DOHH2 (cell line): ENCODE results near the gene FOSL2.

Experiments used
- H3F3A ChIP-seq: fragments of 200-600 bp; sonication (generic), shearing (Covaris generic); 2 replicates; pipeline ENCODE4 v1.6.0; 2016; ENCODE audit warnings: antibody characterized with exemption, mild to moderate bottlenecking; ENCODE audit not compliant: control insufficient read depth, insufficient read depth
- H3K27ac ChIP-seq: fragments of 200-600 bp; sonication (generic); 2 replicates; pipeline ENCODE4 v1.5.1; 2014; ENCODE audit warnings: low read depth, mild to moderate bottlenecking, low read length, moderate library complexity
- H3K27me3 ChIP-seq: fragments of 200-600 bp; sonication (generic); 2 replicates; pipeline ENCODE4 v1.6.1; 2014; ENCODE audit warnings: mild to moderate bottlenecking, low read length, mixed read lengths; ENCODE audit not compliant: control insufficient read depth
- H3K36me3 ChIP-seq: fragments of 200-600 bp; sonication (generic); 2 replicates; pipeline ENCODE4 v1.6.1; 2014; ENCODE audit warnings: mild to moderate bottlenecking, low read length, moderate library complexity, mixed read lengths; ENCODE audit not compliant: control insufficient read depth
- H3K4me1 ChIP-seq: fragments of 200-600 bp; sonication (generic); 2 replicates; pipeline ENCODE4 v1.6.1; 2014; ENCODE audit warnings: mild to moderate bottlenecking, low read length, mixed read lengths; ENCODE audit not compliant: control insufficient read depth
- H3K4me2 ChIP-seq: fragments of 200-600 bp; sonication (generic); 2 replicates; pipeline ENCODE4 v1.6.0; 2014; ENCODE audit warnings: mild to moderate bottlenecking, low read length, moderate library complexity
- H3K4me3 ChIP-seq: fragments of 200-600 bp; sonication (generic); 2 replicates; pipeline ENCODE4 v1.5.1; 2014; ENCODE audit warnings: mild to moderate bottlenecking, low read length, mixed read lengths
- H3K79me2 ChIP-seq: fragments of 200-600 bp; sonication (generic); 2 replicates; pipeline ENCODE4 v1.6.1; 2014; ENCODE audit warnings: mild to moderate bottlenecking, low read length, mixed read lengths; ENCODE audit not compliant: control insufficient read depth
- H3K9me2 ChIP-seq: fragments of 200-600 bp; sonication (generic); replicated peaks from 2 replicates; pipeline ENCODE4 v1.6.1; 2014; ENCODE audit warnings: mild to moderate bottlenecking, low read length, mixed read lengths; ENCODE audit not compliant: control insufficient read depth
- H3K9me3 ChIP-seq: fragments of 200-600 bp; sonication (generic); 2 replicates; pipeline ENCODE4 v1.6.1; 2014; ENCODE audit warnings: antibody characterized with exemption, low read length, mixed read lengths; ENCODE audit not compliant: control insufficient read depth, insufficient read depth
- H4K20me1 ChIP-seq: fragments of 200-600 bp; sonication (generic); 2 replicates; pipeline ENCODE4 v1.6.0; 2014; ENCODE audit warnings: low read depth, mild to moderate bottlenecking, antibody characterized with exemption, low read length, moderate library complexity; ENCODE audit not compliant: control insufficient read depth, insufficient read depth
- EZH2phosphoT487 ChIP-seq: fragments of 200-600 bp; sonication (generic); IDR thresholded peaks from 2 replicates; pipeline ENCODE4 v1.6.1; 2017; ENCODE audit warnings: borderline replicate concordance, mild to moderate bottlenecking, antibody characterized with exemption, low read length, moderate library complexity, mixed read lengths
- TF ChIP-seq, protein P1 (sequence below): fragments of 200-600 bp; sonication (generic); IDR thresholded peaks from one replicate; pipeline ENCODE4 v1.5.1; 2014; ENCODE audit warnings: antibody characterized with exemption, mild to moderate bottlenecking, low read depth, low read length; ENCODE audit not compliant: poor library complexity, severe bottlenecking

Gene FOSL2

DNA sequence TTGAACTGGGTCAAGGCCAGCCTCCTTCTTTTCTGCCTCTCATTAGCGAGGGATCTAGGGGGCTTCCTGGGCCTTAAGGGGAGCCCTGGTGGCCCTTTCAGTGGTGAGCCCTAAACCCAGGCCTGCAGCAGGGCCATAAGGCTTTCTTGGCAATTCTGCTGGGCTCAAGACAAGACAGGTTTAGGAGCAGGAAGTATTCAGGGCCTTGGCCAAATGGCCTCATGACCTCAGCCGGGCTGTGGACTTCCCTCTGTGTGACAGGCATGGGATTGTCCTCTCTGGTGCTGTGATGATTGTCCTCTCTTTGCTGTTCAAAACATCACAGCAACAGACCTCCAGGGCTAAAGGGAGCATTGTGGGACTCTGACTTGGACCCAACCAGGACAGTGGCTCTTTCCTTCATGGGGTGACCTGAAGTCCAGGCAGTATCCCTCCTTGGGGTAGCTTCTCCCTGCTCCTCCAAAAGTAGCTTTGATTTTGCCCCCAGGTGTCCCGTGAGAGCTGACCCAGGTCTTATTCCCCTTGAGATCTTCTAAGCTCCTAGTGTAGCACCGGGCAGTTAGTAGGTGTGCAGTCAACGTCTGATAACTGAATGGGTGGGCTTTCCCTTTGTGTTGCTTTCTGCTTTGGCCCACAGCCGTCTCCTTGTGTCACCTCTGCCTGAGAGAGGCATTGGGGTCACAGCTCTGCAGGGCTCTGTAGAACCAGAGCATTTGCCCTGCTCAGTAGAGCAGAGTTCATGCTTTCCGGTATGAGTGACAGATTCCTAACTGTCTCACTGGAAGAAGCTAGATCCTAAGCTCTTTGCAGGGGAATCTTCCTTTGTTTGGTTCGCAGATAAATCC, 14.7 kb downstream of the FOSL2 start:
- H3K27ac ChIP-seq: no peak overlapping the region
- no peaks in the 10 kb centered on the region for H3K79me2 ChIP-seq
- H3K27me3 ChIP-seq: no peaks in the 10 kb centered on the region
- TF ChIP-seq, protein P1, sequence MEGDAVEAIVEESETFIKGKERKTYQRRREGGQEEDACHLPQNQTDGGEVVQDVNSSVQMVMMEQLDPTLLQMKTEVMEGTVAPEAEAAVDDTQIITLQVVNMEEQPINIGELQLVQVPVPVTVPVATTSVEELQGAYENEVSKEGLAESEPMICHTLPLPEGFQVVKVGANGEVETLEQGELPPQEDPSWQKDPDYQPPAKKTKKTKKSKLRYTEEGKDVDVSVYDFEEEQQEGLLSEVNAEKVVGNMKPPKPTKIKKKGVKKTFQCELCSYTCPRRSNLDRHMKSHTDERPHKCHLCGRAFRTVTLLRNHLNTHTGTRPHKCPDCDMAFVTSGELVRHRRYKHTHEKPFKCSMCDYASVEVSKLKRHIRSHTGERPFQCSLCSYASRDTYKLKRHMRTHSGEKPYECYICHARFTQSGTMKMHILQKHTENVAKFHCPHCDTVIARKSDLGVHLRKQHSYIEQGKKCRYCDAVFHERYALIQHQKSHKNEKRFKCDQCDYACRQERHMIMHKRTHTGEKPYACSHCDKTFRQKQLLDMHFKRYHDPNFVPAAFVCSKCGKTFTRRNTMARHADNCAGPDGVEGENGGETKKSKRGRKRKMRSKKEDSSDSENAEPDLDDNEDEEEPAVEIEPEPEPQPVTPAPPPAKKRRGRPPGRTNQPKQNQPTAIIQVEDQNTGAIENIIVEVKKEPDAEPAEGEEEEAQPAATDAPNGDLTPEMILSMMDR: no peak
- no peak for TF ChIP-seq EZH2phosphoT487
- no peaks in the 10 kb centered on the region for H3K9me2 ChIP-seq
- no peaks in the 10 kb centered on the region for H3K36me3 ChIP-seq
- no peaks in the 10 kb centered on the region for H4K20me1 ChIP-seq
- no peaks in the 10 kb centered on the region for H3K9me3 ChIP-seq
- no peak overlapping the region for H3K4me3 ChIP-seq
- H3K4me2 ChIP-seq: no peak overlapping the region
- no peaks in the 10 kb centered on the region for H3F3A ChIP-seq
- H3K4me1 ChIP-seq: no peaks in the 10 kb centered on the region

DNA sequence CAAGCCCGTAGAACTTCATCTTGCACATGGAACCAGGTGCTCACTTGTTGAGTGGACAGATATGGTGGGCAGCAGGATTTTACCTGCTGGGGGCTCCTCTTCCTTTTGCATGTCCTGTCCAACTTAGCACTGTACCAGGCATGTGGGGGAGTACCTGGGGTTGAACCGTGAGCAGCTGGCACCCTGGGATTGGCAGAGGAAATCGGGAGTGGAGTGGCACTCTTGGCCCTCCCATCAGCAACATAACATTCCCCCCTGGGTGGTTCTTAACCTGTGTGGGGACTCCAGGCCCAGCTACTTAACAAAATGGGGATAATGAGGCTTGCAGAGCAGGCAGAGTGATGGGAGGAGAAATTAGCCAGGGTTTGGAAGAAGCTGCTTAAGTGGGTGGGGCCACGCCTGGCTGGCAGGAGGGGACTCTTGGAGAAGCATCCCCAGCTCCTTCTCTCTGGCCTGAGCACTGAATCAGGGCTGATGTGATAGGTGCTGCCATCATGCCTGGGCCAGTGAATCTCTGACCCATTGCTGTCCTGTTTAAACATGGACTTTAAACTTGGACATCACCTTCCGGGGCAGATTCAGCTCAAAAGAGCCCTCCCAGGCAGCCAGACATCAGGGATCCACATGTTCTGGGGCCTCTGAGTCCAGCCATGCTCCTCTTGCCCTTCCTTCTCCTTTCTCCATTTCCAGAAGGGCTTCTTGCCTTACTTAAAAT, 15.5 kb downstream of the FOSL2 start:
- TF ChIP-seq, protein P1: no peak
- TF ChIP-seq EZH2phosphoT487: no peak
- H3K4me2 ChIP-seq: no peak overlapping the region
- H3K4me3 ChIP-seq: no peak overlapping the region
- no peaks in the 10 kb centered on the region for H3K4me1 ChIP-seq
- H3K9me3 ChIP-seq: no peaks in the 10 kb centered on the region
- H3K27me3 ChIP-seq: no peaks in the 10 kb centered on the region
- H3K36me3 ChIP-seq: no peaks in the 10 kb centered on the region
- H3F3A ChIP-seq: no peaks in the 10 kb centered on the region
- no peaks in the 10 kb centered on the region for H4K20me1 ChIP-seq
- no peaks in the 10 kb centered on the region for H3K79me2 ChIP-seq
- H3K27ac ChIP-seq: no peak overlapping the region
- H3K9me2 ChIP-seq: no peaks in the 10 kb centered on the region

DNA sequence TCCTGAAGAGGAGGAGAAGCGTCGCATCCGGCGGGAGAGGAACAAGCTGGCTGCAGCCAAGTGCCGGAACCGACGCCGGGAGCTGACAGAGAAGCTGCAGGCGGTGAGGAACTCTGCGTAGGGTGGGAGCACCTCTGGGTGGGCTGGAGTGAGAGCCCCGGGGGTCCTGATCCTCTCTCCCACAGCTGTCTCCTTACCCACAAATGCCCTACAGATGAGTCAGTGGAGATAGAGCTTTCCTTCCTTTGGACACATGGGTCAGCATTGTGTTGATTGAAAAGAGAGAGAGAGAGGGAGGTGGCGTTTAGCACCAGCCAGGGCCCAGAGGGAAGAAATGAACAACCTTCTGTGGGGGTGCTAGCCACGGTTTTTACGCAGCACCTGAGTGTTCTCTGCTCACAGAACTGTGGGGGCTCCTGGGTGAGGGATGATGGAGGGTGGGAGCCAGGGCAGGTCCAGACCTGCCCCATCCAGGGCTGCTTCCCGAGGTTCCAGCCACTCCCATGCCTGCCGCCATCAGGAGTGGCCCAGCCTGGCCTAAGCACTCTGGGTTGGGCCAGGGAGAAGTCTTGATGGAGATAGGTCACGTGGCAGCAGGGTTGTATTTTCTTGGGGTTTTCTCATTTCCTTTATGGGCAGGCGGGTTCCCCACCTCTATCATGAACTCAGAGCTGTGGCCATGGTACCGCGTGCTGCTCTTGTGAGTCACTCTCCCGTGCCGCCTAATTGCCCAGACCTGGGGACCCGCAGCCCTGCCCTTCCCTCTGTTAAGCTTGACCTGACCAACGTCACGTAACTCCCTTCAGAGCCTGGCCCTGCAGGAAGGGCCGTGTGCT, 16.3 kb downstream of the FOSL2 start:
- no peaks in the 10 kb centered on the region for H3K36me3 ChIP-seq
- no peak overlapping the region for H3K4me2 ChIP-seq

More for the DNA sequence above, 16.3 kb downstream of the FOSL2 start:
- TF ChIP-seq, protein P1: no peak
- TF ChIP-seq EZH2phosphoT487: no peak
- H3K27ac ChIP-seq: no peak overlapping the region
- no peak overlapping the region for H3K4me3 ChIP-seq
- no peaks in the 10 kb centered on the region for H3K9me3 ChIP-seq
- H3K9me2 ChIP-seq: no peaks in the 10 kb centered on the region
- no peaks in the 10 kb centered on the region for H3K79me2 ChIP-seq
- no peaks in the 10 kb centered on the region for H3K27me3 ChIP-seq
- H3F3A ChIP-seq: no peaks in the 10 kb centered on the region
- no peaks in the 10 kb centered on the region for H4K20me1 ChIP-seq
- no peaks in the 10 kb centered on the region for H3K4me1 ChIP-seq
